K562 (cell line): Measurements from ENCODE around the gene SLC2A9. TPM values are rescaled to one million over a fixed set of nuclear protein-coding genes. Genes with fewer than 3 reads are reported as not detected.

Experiments
- ATAC-seq: fragments of 200-7000 bp; cut with Tn5 transposase; 3 replicates; pipeline ENCODE4 v1.9.1; 2020; ENCODE audit warnings: moderate library complexity
- BruUV-seq: library from RNA; stranded (reverse); fragments of 400-500 nt; replicated peaks from 2 replicates; lab custom pipeline; 2021; lab: Mats Ljungman, UMichigan
- CTCF ChIA-PET: fragments of 300-600 bp; formaldehyde crosslinking; extraction: SDS; loops from one replicate; lab custom pipeline; 2021; ENCODE audit warnings: low intra/inter-chr PET ratio; lab: Yijun Ruan, JAX
- POLR2A ChIA-PET: fragments of 300-600, 350-650 bp; sonication (Branson Sonifier 250); formaldehyde crosslinking; extraction: SDS; loops from one replicate; lab custom pipeline; 2021; ENCODE audit warnings: antibody characterized with exemption, inconsistent platforms; lab: Yijun Ruan, JAX
- DNase-seq, 4 experiments: peaks; one replicate each; pipeline versions ENCODE4 v3.0.0 to v3.0.0-alpha.2; 2011 to 2018; ENCODE audit warnings: low spot score in 3 of 4, mixed read lengths in 3 of 4; ENCODE audit errors: extremely low read depth in 1 of 4
- FAIRE-seq: peaks from 2 replicates; lab custom pipeline; 2011; peaks lifted over from hg19 to GRCh38; lab: Jason Lieb, UNC
- H2AFZ ChIP-seq: 2 replicates; pipeline ENCODE4 v1.6.0; 2011; ENCODE audit warnings: low read depth, low read length, control low read depth, inconsistent platforms
- H3K27ac ChIP-seq: fragments of 200-600 bp; 3 replicates; pipeline ENCODE4 v1.8.0; 2011; ENCODE audit warnings: low read depth, mild to moderate bottlenecking, control low read depth, inconsistent platforms, low read length, moderate library complexity, mixed read lengths; ENCODE audit errors: extremely low read depth
- H3K27me3 ChIP-seq, 2 experiments: fragments of 300-600 bp in 1 of 2; 2 replicates in 1 of 2; 3 replicates in 1 of 2; pipeline versions ENCODE4 v1.6.0 to v1.8.0; 2011; ENCODE audit warnings: inconsistent platforms in 2 of 2, low read length in 2 of 2, mild to moderate bottlenecking in 1 of 2, mixed read lengths in 1 of 2, moderate library complexity in 1 of 2; ENCODE audit not compliant: control insufficient read depth in 2 of 2, insufficient read depth in 2 of 2
- H3K36me3 ChIP-seq: fragments of 300-600 bp; 3 replicates; pipeline ENCODE4 v1.8.0; 2011; ENCODE audit warnings: mild to moderate bottlenecking, low read length, inconsistent platforms; ENCODE audit not compliant: control insufficient read depth, insufficient read depth
- H3K4me1 ChIP-seq, 2 experiments: fragments of 200-600 bp in 1 of 2; replicated peaks in 1 of 2; 2 replicates in 1 of 2; 3 replicates in 1 of 2; pipeline versions ENCODE4 v1.5.1 to v1.8.0; 2011; ENCODE audit warnings: inconsistent platforms in 2 of 2, low read length in 2 of 2, mild to moderate bottlenecking in 1 of 2, mixed read lengths in 1 of 2, moderate library complexity in 1 of 2; ENCODE audit not compliant: control insufficient read depth in 2 of 2, insufficient read depth in 2 of 2
- H3K4me2 ChIP-seq: 2 replicates; pipeline ENCODE4 v1.6.1; 2011; ENCODE audit warnings: low read length, control low read depth, inconsistent platforms, mixed read lengths; ENCODE audit not compliant: insufficient read depth
- H3K4me3 ChIP-seq: fragments of 200-600 bp; sonication (generic), shearing (Covaris generic); 2 replicates; pipeline ENCODE4 v1.5.1; 2016; ENCODE audit warnings: control low read depth, inconsistent platforms
- H3K79me2 ChIP-seq: fragments of 200-600 bp; 3 replicates; pipeline ENCODE4 v1.8.0; 2011; ENCODE audit warnings: low read length, inconsistent platforms; ENCODE audit not compliant: control insufficient read depth, insufficient read depth
- H3K9ac ChIP-seq, 2 experiments: 2 replicates each; pipeline versions ENCODE4 v1.6.0 to v1.6.1; 2011; ENCODE audit warnings: low read depth in 2 of 2, low read length in 2 of 2, control low read depth in 1 of 2, inconsistent platforms in 1 of 2, mild to moderate bottlenecking in 1 of 2, mixed read lengths in 1 of 2; ENCODE audit not compliant: insufficient read depth in 1 of 2
- H3K9me1 ChIP-seq: one replicate; pipeline ENCODE4 v1.6.0; 2011; ENCODE audit warnings: inconsistent platforms, mild to moderate bottlenecking, low read length, moderate library complexity; ENCODE audit not compliant: control insufficient read depth, insufficient read depth
- H3K9me3 ChIP-seq: replicated peaks from 2 replicates; pipeline ENCODE4 v1.5.1; 2011; ENCODE audit warnings: low read depth, low read length, inconsistent platforms; ENCODE audit not compliant: control insufficient read depth, insufficient read depth
- H4K20me1 ChIP-seq: replicated peaks from 2 replicates; pipeline ENCODE4 v1.6.1; 2011; ENCODE audit warnings: low read length, inconsistent platforms, mixed read lengths; ENCODE audit not compliant: control insufficient read depth, insufficient read depth
- ARNT ChIP-seq, 2 experiments: fragments of 450-650 bp; IDR thresholded peaks; 2 replicates each; pipeline ENCODE4 v1.6.1; 2016; ENCODE audit warnings: mild to moderate bottlenecking in 1 of 2
- DMBX1 ChIP-seq: fragments of 250-450 bp; sonication (Bioruptor Pico); IDR thresholded peaks from 2 replicates; pipeline ENCODE4 v1.8.0; 2022; ENCODE audit warnings: inconsistent platforms, mild to moderate bottlenecking, moderate library complexity, borderline replicate concordance
- GTF2A2 ChIP-seq: IDR thresholded peaks from 2 replicates; pipeline ENCODE4 v1.6.1; 2016; ENCODE audit warnings: mild to moderate bottlenecking, missing genetic modification characterization, missing compliant biosample characterization
- HDAC2 ChIP-seq: fragments of 450-650 bp; IDR thresholded peaks from 2 replicates; pipeline ENCODE4 v1.6.1; 2016; ENCODE audit warnings: mild to moderate bottlenecking
- MNT ChIP-seq, 2 experiments: fragments of 450-650 bp; conservative IDR thresholded peaks; 2 replicates each; pipeline ENCODE4 v1.6.1; 2017; ENCODE audit warnings: mild to moderate bottlenecking in 2 of 2, moderate library complexity in 2 of 2
- NFE2L1 ChIP-seq: fragments of 450-650 bp; IDR thresholded peaks from 2 replicates; pipeline ENCODE4 v1.6.1; 2016; ENCODE audit warnings: missing genetic modification characterization, low read depth, mild to moderate bottlenecking, missing compliant biosample characterization, moderate library complexity, borderline replicate concordance
- SIN3A ChIP-seq, 2 experiments: fragments of 150-350 bp in 1 of 2; IDR thresholded peaks; 2 replicates each; pipeline ENCODE4 v1.6.1; 2011 to 2016; ENCODE audit warnings: borderline replicate concordance in 2 of 2, low read depth in 2 of 2, low read length in 2 of 2, mild to moderate bottlenecking in 2 of 2, moderate library complexity in 2 of 2; ENCODE audit not compliant: control insufficient read depth in 1 of 2
- TAF7 ChIP-seq: fragments of 450-650 bp; IDR thresholded peaks from 2 replicates; pipeline ENCODE4 v1.6.1; 2016; ENCODE audit warnings: missing genetic modification characterization, missing compliant biosample characterization
- ZNF140 ChIP-seq: fragments of 250-450 bp; sonication (Bioruptor Pico); IDR thresholded peaks from 2 replicates; pipeline ENCODE4 v1.8.0; 2021; ENCODE audit warnings: moderate library complexity, mild to moderate bottlenecking, inconsistent platforms
- WGBS: fragments of 100-300 bp; shearing (Covaris generic); methylation state at CpG from one replicate; pipeline ENCODE4 v1.1.6; 2016; ENCODE audit warnings: low coverage, mixed read lengths; ENCODE audit not compliant: insufficient coverage; ENCODE audit errors: missing lambda C conversion rate; 5-methylcytosine and 5-hydroxymethylcytosine counted together
- in situ Hi-C: fragments of 300-500 bp; cut with MboI; formaldehyde crosslinking; loops from 4 replicates; pipeline ENCODE4 v1.15.0; 2018; ENCODE audit warnings: inconsistent platforms, mixed read lengths
- intact Hi-C: fragments of 100-400 bp; cut with micrococcal nuclease; formaldehyde crosslinking; loops from 2 replicates; pipeline ENCODE4 v1.14.2; 2022
- polyA plus RNA-seq, 8 experiments: library from polyadenylated mRNA; depleted of rRNA in 4 of 8; stranded (reverse) in 5 of 8; unstranded in 3 of 8; fragments of >200 nt; fragmentation: Nextera tagmentation in 2 of 8; fragmentation: Illumina TruSeq in 1 of 8; extraction: Ambion mirVana in 2 of 8; extraction: Trizol in 1 of 8; gene quantifications; 2 replicates each; pipeline versions ENCODE4 v1.2.1 to v1.2.3, GENCODE V29; 2011 to 2014; ENCODE audit warnings: inconsistent platforms in 1 of 8, missing spikeins in 1 of 8
- total RNA-seq, 7 experiments: library from RNA; depleted of rRNA in 6 of 7; stranded (reverse); fragments of >200 nt in 6 of 7; fragmentation: Illumina TruSeq in 2 of 7; extraction: Trizol in 2 of 7; gene quantifications; 2 replicates each; pipeline versions ENCODE4 v1.2.1 to v1.2.3, GENCODE V29; 2011 to 2021; ENCODE audit warnings: low replicate concordance in 1 of 7
- TF ChIP-seq, protein P1 (sequence below): fragments of 200-600 bp; sonication (generic); IDR thresholded peaks from one replicate; pipeline ENCODE4 v1.6.1; 2012; ENCODE audit warnings: mild to moderate bottlenecking, low read depth, low read length, inconsistent platforms

SLC2A9 gene
- total and polyA plus RNA-seq, 9 of the 15 experiments (the other 6 are each of a cell fraction or from before 2014, with no cell fraction given) = 0.15 to 1.9 (median 0.76) TPM

DNA sequence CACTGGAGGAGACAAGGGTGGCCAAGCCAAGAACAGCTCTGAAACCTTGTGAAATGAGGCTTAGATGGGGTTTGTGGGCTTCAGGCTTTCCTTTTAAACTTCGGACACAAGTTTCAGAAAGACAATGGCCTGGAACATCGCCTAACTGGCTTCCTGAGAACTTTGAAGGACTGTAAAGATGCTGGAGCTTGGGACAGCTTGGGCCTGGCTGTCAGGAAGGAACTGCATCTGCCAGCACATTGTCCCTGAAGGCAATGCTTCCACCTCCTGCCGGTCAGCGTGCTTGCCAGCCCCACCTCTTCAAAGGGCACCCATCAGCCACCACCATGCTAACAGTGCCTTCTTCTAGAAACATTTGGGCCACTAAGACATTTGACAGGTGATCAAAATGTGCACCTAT is 132.0 kb downstream of the SLC2A9 start:
- Histone ChIP-seq H2AFZ (no peak overlapping the region), H3K27ac (no peak overlapping the region), H4K20me1 (peaks cover 5% of the 10 kb centered on the region; the same call in 1 of the 2 replicates), H3K4me3 (no peak overlapping the region), H3K4me2 (no peak overlapping the region), H3K4me1 (no peaks in the 10 kb centered on the region; a peak in 1 of 5 replicates), H3K9me1 (no peaks in the 10 kb centered on the region), H3K9me3 (no peaks in the 10 kb centered on the region), H3K27me3 (peaks cover 2 to 21% of the 10 kb centered on the region in 2 experiments; a peak in 3 of 5 replicates), H3K36me3 (no peaks in the 10 kb centered on the region), H3K79me2 (no peaks in the 10 kb centered on the region), H3K9ac (no peak overlapping the region)
- intact Hi-C loops = no loop called here
- in situ Hi-C loops = no loop called here
- 0% methylated on average over 4 of the region's 4 CpGs for WGBS
- DNase-seq (no peak), ATAC-seq (no peak), FAIRE-seq (no peak)
- ChIA-PET POLR2A (interaction anchor here (0.6 to 1.3 kb wide), 2 partner anchors 13 to 25 kb away, joined by 3 to 4 read pairs; no protein-coding TSS in a partner anchor), CTCF (no interaction called here)
- no TSS peak for BruUV-seq
- TF ChIP-seq TAF7 = no peak
- TF ChIP-seq MNT (conservative IDR thresholded peaks at IDR 0.05) = no peak
- no peak for TF ChIP-seq ZNF140
- TF ChIP-seq NFE2L1 (tag) = no peak
- no peak for TF ChIP-seq SIN3A (IDR thresholded peaks at IDR 0.05; ENCODE audit: borderline replicate concordance in 2 of 2, control insufficient read depth in 1 of 2, low read depth in 2 of 2, low read length in 2 of 2)
- TF ChIP-seq, protein P1, sequence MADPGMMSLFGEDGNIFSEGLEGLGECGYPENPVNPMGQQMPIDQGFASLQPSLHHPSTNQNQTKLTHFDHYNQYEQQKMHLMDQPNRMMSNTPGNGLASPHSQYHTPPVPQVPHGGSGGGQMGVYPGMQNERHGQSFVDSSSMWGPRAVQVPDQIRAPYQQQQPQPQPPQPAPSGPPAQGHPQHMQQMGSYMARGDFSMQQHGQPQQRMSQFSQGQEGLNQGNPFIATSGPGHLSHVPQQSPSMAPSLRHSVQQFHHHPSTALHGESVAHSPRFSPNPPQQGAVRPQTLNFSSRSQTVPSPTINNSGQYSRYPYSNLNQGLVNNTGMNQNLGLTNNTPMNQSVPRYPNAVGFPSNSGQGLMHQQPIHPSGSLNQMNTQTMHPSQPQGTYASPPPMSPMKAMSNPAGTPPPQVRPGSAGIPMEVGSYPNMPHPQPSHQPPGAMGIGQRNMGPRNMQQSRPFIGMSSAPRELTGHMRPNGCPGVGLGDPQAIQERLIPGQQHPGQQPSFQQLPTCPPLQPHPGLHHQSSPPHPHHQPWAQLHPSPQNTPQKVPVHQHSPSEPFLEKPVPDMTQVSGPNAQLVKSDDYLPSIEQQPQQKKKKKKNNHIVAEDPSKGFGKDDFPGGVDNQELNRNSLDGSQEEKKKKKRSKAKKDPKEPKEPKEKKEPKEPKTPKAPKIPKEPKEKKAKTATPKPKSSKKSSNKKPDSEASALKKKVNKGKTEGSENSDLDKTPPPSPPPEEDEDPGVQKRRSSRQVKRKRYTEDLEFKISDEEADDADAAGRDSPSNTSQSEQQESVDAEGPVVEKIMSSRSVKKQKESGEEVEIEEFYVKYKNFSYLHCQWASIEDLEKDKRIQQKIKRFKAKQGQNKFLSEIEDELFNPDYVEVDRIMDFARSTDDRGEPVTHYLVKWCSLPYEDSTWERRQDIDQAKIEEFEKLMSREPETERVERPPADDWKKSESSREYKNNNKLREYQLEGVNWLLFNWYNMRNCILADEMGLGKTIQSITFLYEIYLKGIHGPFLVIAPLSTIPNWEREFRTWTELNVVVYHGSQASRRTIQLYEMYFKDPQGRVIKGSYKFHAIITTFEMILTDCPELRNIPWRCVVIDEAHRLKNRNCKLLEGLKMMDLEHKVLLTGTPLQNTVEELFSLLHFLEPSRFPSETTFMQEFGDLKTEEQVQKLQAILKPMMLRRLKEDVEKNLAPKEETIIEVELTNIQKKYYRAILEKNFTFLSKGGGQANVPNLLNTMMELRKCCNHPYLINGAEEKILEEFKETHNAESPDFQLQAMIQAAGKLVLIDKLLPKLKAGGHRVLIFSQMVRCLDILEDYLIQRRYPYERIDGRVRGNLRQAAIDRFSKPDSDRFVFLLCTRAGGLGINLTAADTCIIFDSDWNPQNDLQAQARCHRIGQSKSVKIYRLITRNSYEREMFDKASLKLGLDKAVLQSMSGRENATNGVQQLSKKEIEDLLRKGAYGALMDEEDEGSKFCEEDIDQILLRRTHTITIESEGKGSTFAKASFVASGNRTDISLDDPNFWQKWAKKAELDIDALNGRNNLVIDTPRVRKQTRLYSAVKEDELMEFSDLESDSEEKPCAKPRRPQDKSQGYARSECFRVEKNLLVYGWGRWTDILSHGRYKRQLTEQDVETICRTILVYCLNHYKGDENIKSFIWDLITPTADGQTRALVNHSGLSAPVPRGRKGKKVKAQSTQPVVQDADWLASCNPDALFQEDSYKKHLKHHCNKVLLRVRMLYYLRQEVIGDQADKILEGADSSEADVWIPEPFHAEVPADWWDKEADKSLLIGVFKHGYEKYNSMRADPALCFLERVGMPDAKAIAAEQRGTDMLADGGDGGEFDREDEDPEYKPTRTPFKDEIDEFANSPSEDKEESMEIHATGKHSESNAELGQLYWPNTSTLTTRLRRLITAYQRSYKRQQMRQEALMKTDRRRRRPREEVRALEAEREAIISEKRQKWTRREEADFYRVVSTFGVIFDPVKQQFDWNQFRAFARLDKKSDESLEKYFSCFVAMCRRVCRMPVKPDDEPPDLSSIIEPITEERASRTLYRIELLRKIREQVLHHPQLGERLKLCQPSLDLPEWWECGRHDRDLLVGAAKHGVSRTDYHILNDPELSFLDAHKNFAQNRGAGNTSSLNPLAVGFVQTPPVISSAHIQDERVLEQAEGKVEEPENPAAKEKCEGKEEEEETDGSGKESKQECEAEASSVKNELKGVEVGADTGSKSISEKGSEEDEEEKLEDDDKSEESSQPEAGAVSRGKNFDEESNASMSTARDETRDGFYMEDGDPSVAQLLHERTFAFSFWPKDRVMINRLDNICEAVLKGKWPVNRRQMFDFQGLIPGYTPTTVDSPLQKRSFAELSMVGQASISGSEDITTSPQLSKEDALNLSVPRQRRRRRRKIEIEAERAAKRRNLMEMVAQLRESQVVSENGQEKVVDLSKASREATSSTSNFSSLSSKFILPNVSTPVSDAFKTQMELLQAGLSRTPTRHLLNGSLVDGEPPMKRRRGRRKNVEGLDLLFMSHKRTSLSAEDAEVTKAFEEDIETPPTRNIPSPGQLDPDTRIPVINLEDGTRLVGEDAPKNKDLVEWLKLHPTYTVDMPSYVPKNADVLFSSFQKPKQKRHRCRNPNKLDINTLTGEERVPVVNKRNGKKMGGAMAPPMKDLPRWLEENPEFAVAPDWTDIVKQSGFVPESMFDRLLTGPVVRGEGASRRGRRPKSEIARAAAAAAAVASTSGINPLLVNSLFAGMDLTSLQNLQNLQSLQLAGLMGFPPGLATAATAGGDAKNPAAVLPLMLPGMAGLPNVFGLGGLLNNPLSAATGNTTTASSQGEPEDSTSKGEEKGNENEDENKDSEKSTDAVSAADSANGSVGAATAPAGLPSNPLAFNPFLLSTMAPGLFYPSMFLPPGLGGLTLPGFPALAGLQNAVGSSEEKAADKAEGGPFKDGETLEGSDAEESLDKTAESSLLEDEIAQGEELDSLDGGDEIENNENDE = no peak
- no peak for TF ChIP-seq HDAC2
- TF ChIP-seq GTF2A2 (tag) = no peak
- TF ChIP-seq ARNT (IDR thresholded peaks at IDR 0.05) = no peak
- TF ChIP-seq DMBX1 (CRISPR knock-in tag) = no peak
